B cell (primary cell): ENCODE results near the gene PSMB3. TPM values are rescaled to one million over a fixed set of nuclear protein-coding genes. Genes with fewer than 3 reads are reported as not detected.
A peak's percentile ranks its signal among the peaks of the same experiment; 100 is the strongest.

Experiments used
- ATAC-seq: fragments of 200-7000 bp; cut with Tn5 transposase; one replicate; pipeline ENCODE4 v1.10.0; 2021; ENCODE audit warnings: low read depth, mild to moderate bottlenecking, moderate number of reproducible peaks, moderate library complexity
- CTCF ChIA-PET: fragments of 350-600 bp; sonication (Branson Sonifier 250); formaldehyde crosslinking; loops from one replicate; lab custom pipeline; 2021; ENCODE audit warnings: antibody characterized with exemption, inconsistent platforms; lab: Charles Lee
- POLR2A ChIA-PET: fragments of 350-600 bp; sonication (Branson Sonifier 250); formaldehyde crosslinking; loops from one replicate; lab custom pipeline; 2021; ENCODE audit warnings: antibody characterized with exemption; lab: Charles Lee
- DNase-seq: peaks from one replicate; pipeline ENCODE4 v3.0.0; 2013
- H2AFZ ChIP-seq: 2 replicates; pipeline ENCODE4 v1.6.1; 2012; ENCODE audit warnings: mild to moderate bottlenecking, low read depth, low read length; ENCODE audit not compliant: insufficient read depth, poor library complexity, severe bottlenecking
- H3K27ac ChIP-seq, 2 donors: 1 replicate in 1 of 2; 2 replicates in 1 of 2; pipeline ENCODE4 v1.5.1; 2012 to 2013; ENCODE audit warnings: low read length in 2 of 2, mild to moderate bottlenecking in 2 of 2, moderate library complexity in 1 of 2
- H3K27me3 ChIP-seq, 4 experiments: fragments of 200-600 bp in 1 of 4; sonication (generic) in 1 of 4; replicated peaks in 1 of 4; 1 replicate in 2 of 4; 2 replicates in 2 of 4; pipeline versions ENCODE4 v1.6.1 to v1.7.0; 2013 to 2016; ENCODE audit warnings: low read length in 3 of 4, mild to moderate bottlenecking in 2 of 4, mixed read lengths in 1 of 4, moderate library complexity in 1 of 4; ENCODE audit not compliant: insufficient read depth in 4 of 4, control insufficient read depth in 3 of 4; ENCODE audit errors: control extremely low read depth in 1 of 4
- H3K36me3 ChIP-seq, 2 experiments: replicated peaks in 1 of 2; 1 replicate in 1 of 2; 2 replicates in 1 of 2; pipeline versions ENCODE4 v1.6.1 to v1.7.1; 2013; ENCODE audit warnings: low read length in 1 of 2; ENCODE audit not compliant: insufficient read depth in 2 of 2, control insufficient read depth in 1 of 2; ENCODE audit errors: control extremely low read depth in 1 of 2, extremely low read depth in 1 of 2
- H3K4me1 ChIP-seq, 2 donors: fragments of 200-600 bp in 1 of 2; sonication (generic) in 1 of 2; 1 replicate in 1 of 2; 2 replicates in 1 of 2; pipeline versions ENCODE4 v1.5.1 to v1.6.1; 2013 to 2017; ENCODE audit warnings: low read length in 2 of 2; ENCODE audit not compliant: control insufficient read depth in 2 of 2, insufficient read depth in 2 of 2
- H3K4me2 ChIP-seq: replicated peaks from 2 replicates; pipeline ENCODE3; 2012; ENCODE audit warnings: mild to moderate bottlenecking, low read depth, low read length; ENCODE audit not compliant: poor library complexity, severe bottlenecking
- H3K4me3 ChIP-seq, 5 experiments: fragments of 200-600 bp in 1 of 5; sonication (generic) in 1 of 5; 1 replicate in 3 of 5; 2 replicates in 2 of 5; pipeline versions ENCODE4 v1.5.1 to v1.7.0; 2011 to 2016; ENCODE audit warnings: low read length in 4 of 5, mild to moderate bottlenecking in 4 of 5, low read depth in 2 of 5, control low read depth in 1 of 5, moderate library complexity in 1 of 5; ENCODE audit not compliant: insufficient read depth in 1 of 5; ENCODE audit errors: control extremely low read depth in 1 of 5, extremely low read depth in 1 of 5
- H3K79me2 ChIP-seq: fragments of 200-600 bp; sonication (generic); one replicate; pipeline ENCODE4 v1.6.0; 2016; ENCODE audit warnings: low read length; ENCODE audit not compliant: control insufficient read depth, insufficient read depth
- H3K9ac ChIP-seq: fragments of 200-600 bp; sonication (generic); 2 replicates; pipeline ENCODE4 v1.6.1; 2017; ENCODE audit warnings: mild to moderate bottlenecking, low read length, moderate library complexity
- H3K9me3 ChIP-seq, 3 donors: one replicate each; pipeline versions ENCODE4 v1.6.1 to v1.7.1; 2013; ENCODE audit warnings: low read length in 2 of 3; ENCODE audit not compliant: control insufficient read depth in 2 of 3, insufficient read depth in 1 of 3; ENCODE audit errors: control extremely low read depth in 1 of 3
- H4K20me1 ChIP-seq: 2 replicates; pipeline ENCODE4 v1.6.0; 2012; ENCODE audit warnings: mild to moderate bottlenecking, low read length; ENCODE audit not compliant: insufficient read depth, control insufficient read depth, poor library complexity, severe bottlenecking
- H3K27ac Mint-ChIP-seq: one replicate; pipeline ENCODE4 v1.8.0; 2021; ENCODE audit warnings: mixed read lengths
- H3K27me3 Mint-ChIP-seq: one replicate; pipeline ENCODE4 v1.8.0; 2021; ENCODE audit warnings: mixed read lengths
- H3K4me1 Mint-ChIP-seq: one replicate; pipeline ENCODE4 v1.8.0; 2021; ENCODE audit warnings: mixed read lengths
- H3K4me3 Mint-ChIP-seq: one replicate; pipeline ENCODE4 v1.8.0; 2021; ENCODE audit warnings: mixed read lengths
- H3K9me3 Mint-ChIP-seq: one replicate; pipeline ENCODE4 v1.8.0; 2022; ENCODE audit warnings: mixed read lengths; ENCODE audit not compliant: insufficient read depth
- CTCF ChIP-seq: fragments of 200-600 bp; IDR thresholded peaks from one replicate; pipeline ENCODE4 v1.8.0; 2022; ENCODE audit warnings: antibody characterized with exemption, mild to moderate bottlenecking
- EZH2 ChIP-seq: IDR thresholded peaks from 2 replicates; pipeline ENCODE4 v1.6.1; 2012; ENCODE audit warnings: borderline replicate concordance, low read depth, mild to moderate bottlenecking, moderate library complexity, low read length; ENCODE audit not compliant: insufficient read depth, poor library complexity, severe bottlenecking
- WGBS: methylation state at CpG from one replicate; pipeline ENCODE4 v1.1.5; 2013; ENCODE audit warnings: missing lambda C conversion rate; ENCODE audit not compliant: insufficient coverage; 5-methylcytosine and 5-hydroxymethylcytosine counted together
- intact Hi-C: fragments of 100-400 bp; cut with micrococcal nuclease; formaldehyde crosslinking; loops from one replicate; pipeline ENCODE4 v1.10.0; 2022
- polyA plus RNA-seq: library from polyadenylated mRNA; depleted of rRNA; stranded (reverse); fragments of >200 nt; gene quantifications from 2 replicates; pipeline ENCODE4 v1.2.3, GENCODE V29; 2012
- small RNA-seq: library from RNA; depleted of rRNA; stranded (forward); fragments of <200 nt; gene quantifications from one replicate; pipeline ENCODE3, GENCODE V24; 2012; ENCODE audit warnings: low replicate concordance, low read depth; ENCODE audit not compliant: insufficient read length
- total RNA-seq, 2 donors: library from RNA; stranded (reverse); fragments of 120-200 nt in 1 of 2; gene quantifications; 1 replicate in 1 of 2; 2 replicates in 1 of 2; pipeline versions ENCODE4 v1.2.3 to v1.2.4, GENCODE V29; 2013 to 2022

The PSMB3 gene
- total and polyA plus RNA-seq, 2 donors (not counting 1 experiment from before 2014, with no cell fraction given): 109 to 184 TPM

- ATAC-seq (no peak), DNase-seq (no peak)
- Mint-ChIP-seq H3K4me3 (peak overlapping the region; percentile 76), H3K4me1 (peaks cover 34% of the 10 kb centered on the region), H3K27me3 (no peaks in the 10 kb centered on the region), H3K9me3 (no peaks in the 10 kb centered on the region), H3K27ac (peak overlapping the region; percentile 81)
- Histone ChIP-seq H3K4me2 (peak overlapping the region; percentile 70), H4K20me1 (peaks cover 23% of the 10 kb centered on the region), H3K9me3 (peaks cover 0 to 2% (median 0%) of the 10 kb centered on the region in 3 donors), H3K79me2 (peaks cover 39% of the 10 kb centered on the region), H3K4me3 (peak overlapping the region; percentile 7 to 88 (median 75)), H3K27ac (peak overlapping the region; percentile 72 to 79), H3K27me3 (no peaks in the 10 kb centered on the region), H3K36me3 (peaks cover 0 to 36% of the 10 kb centered on the region in 2 experiments), H2AFZ (peak overlapping the region; percentile 88), H3K9ac (peak overlapping the region; percentile 91), H3K4me1 (peaks cover 17 to 25% of the 10 kb centered on the region in 2 donors)
- no peak for TF ChIP-seq CTCF
- no peak for TF ChIP-seq EZH2
- 27% methylated on average over 8 of the region's 14 CpGs for WGBS
- POLR2A ChIA-PET: interaction anchor here (1.3 kb wide), 1 partner anchor 70 kb away, joined by 3 read pairs; the partner anchor contains the start of gene LASP1
- intact Hi-C loops: loop anchor here (1.0 to 2.0 kb wide), 3 partner anchors 25 to 97 kb away; partner anchors contain the start of genes CWC25 and PSMB3
- CTCF ChIA-PET: interaction anchor here (1.3 kb wide), 1 partner anchor 71 kb away, joined by 3 read pairs; no protein-coding TSS in a partner anchor
These were observed 47.8 kb downstream of the PSMB3 start for GRCh38 chr17:38800237-38800760.

GRCh38 chr17:38809828-38810227 lies 57.3 kb downstream of the PSMB3 start:
- H3K4me1 Mint-ChIP-seq: peaks cover 3% of the 10 kb centered on the region
- ATAC-seq: no peak
- DNase-seq: no peak
- no peak overlapping the region for H3K4me3 Mint-ChIP-seq
- Histone ChIP-seq H3K4me1 (no peaks in the 10 kb centered on the region), H3K79me2 (peaks cover 16% of the 10 kb centered on the region), H3K9ac (no peak overlapping the region), H3K4me3 (no peak overlapping the region), H3K27me3 (no peaks in the 10 kb centered on the region), H3K4me2 (no peak overlapping the region), H4K20me1 (peaks cover 2% of the 10 kb centered on the region), H3K36me3 (peaks cover 6 to 65% of the 10 kb centered on the region in 2 experiments), H2AFZ (no peak overlapping the region), H3K27ac (no peak overlapping the region), H3K9me3 (no peaks in the 10 kb centered on the region)
- H3K9me3 Mint-ChIP-seq: no peaks in the 10 kb centered on the region
- TF ChIP-seq CTCF (no peak), EZH2 (no peak)
- intact Hi-C loops: no loop called here
- H3K27ac Mint-ChIP-seq: no peak overlapping the region
- ChIA-PET POLR2A (no interaction called here), CTCF (no interaction called here)
- WGBS: 97% methylated on average over 5 of the region's 7 CpGs
- no peaks in the 10 kb centered on the region for H3K27me3 Mint-ChIP-seq

Small RNA genes lying within 50 kb of the gene (small RNA-seq; reads per million reads assigned to genes)
- not detected for gene MIR4726
- gene RNA5SP440: not detected
- not detected for gene RNU6-866P

Other genes starting within 250 kb of the PSMB3 start
- gene SRCIN1, start 146.8 kb upstream of the PSMB3 start, total RNA-seq: 0.44 and 0.66 TPM in 2 replicates
- 0.30 and 1.1 TPM in 2 replicates for gene SRCIN1, start 146.8 kb upstream of the PSMB3 start, polyA plus RNA-seq
- 0.97 and 1.2 TPM in 2 replicates for gene EPOP, start 77.8 kb upstream of the PSMB3 start, total RNA-seq
- gene EPOP, start 77.8 kb upstream of the PSMB3 start, polyA plus RNA-seq: 0.62 and 0.66 TPM in 2 replicates
- 288 and 295 TPM in 2 replicates for gene MLLT6, start 47.5 kb upstream of the PSMB3 start, total RNA-seq
- 149 and 165 TPM in 2 replicates for gene MLLT6, start 47.5 kb upstream of the PSMB3 start, polyA plus RNA-seq
- gene CISD3, start 22.4 kb upstream of the PSMB3 start, total RNA-seq: 11.3 TPM in 2 replicates
- 1.7 and 5.0 TPM in 2 replicates for gene CISD3, start 22.4 kb upstream of the PSMB3 start, polyA plus RNA-seq
- gene PCGF2, start 4.4 kb upstream of the PSMB3 start, total RNA-seq: not detected in 2 replicates
- 0.04 and 0.81 TPM in 2 replicates for gene PCGF2, start 4.4 kb upstream of the PSMB3 start, polyA plus RNA-seq
- 42.9 and 46.8 TPM in 2 replicates for gene PIP4K2B, start 46.8 kb downstream of the PSMB3 start, total RNA-seq
- gene PIP4K2B, start 46.8 kb downstream of the PSMB3 start, polyA plus RNA-seq: 24.0 and 24.7 TPM in 2 replicates
- gene CWC25, start 72.6 kb downstream of the PSMB3 start, total RNA-seq: 39.3 and 43.3 TPM in 2 replicates
- 40.8 and 71.2 TPM in 2 replicates for gene CWC25, start 72.6 kb downstream of the PSMB3 start, polyA plus RNA-seq
- gene RPL23, start 101.0 kb downstream of the PSMB3 start, total RNA-seq: 1,692 and 1,753 TPM in 2 replicates
- gene RPL23, start 101.0 kb downstream of the PSMB3 start, polyA plus RNA-seq: 2,282 and 3,005 TPM in 2 replicates
- 121 and 125 TPM in 2 replicates for gene LASP1, start 117.3 kb downstream of the PSMB3 start, total RNA-seq
- gene LASP1, start 117.3 kb downstream of the PSMB3 start, polyA plus RNA-seq: 35.5 and 51.6 TPM in 2 replicates
- gene FBXO47, start 214.7 kb downstream of the PSMB3 start, total RNA-seq: not detected in 2 replicates
- gene FBXO47, start 214.7 kb downstream of the PSMB3 start, polyA plus RNA-seq: not detected in 2 replicates